HFF-Myc (cell line): Measurements from ENCODE around the gene MYO16.

Experiments
- DNase-seq: peaks from one replicate; pipeline ENCODE4 v3.0.0-alpha.2; 2011; ENCODE audit warnings: low read depth; ENCODE audit errors: extremely low read depth
- H3K4me3 ChIP-seq: replicated peaks from 2 replicates; pipeline ENCODE4 v1.5.1; 2011; ENCODE audit warnings: low read depth, mild to moderate bottlenecking, control low read depth, low read length
- TF ChIP-seq, protein P1 (sequence below): IDR thresholded peaks from 2 replicates; pipeline ENCODE4 v1.5.1; 2012; ENCODE audit warnings: mild to moderate bottlenecking, low read depth, low read length, control low read depth; ENCODE audit errors: missing control alignments

Gene MYO16

GRCh38 chr13:108828086-108828815 is 198.8 kb downstream of the MYO16 start:
- no peak for DNase-seq
- TF ChIP-seq, protein P1, sequence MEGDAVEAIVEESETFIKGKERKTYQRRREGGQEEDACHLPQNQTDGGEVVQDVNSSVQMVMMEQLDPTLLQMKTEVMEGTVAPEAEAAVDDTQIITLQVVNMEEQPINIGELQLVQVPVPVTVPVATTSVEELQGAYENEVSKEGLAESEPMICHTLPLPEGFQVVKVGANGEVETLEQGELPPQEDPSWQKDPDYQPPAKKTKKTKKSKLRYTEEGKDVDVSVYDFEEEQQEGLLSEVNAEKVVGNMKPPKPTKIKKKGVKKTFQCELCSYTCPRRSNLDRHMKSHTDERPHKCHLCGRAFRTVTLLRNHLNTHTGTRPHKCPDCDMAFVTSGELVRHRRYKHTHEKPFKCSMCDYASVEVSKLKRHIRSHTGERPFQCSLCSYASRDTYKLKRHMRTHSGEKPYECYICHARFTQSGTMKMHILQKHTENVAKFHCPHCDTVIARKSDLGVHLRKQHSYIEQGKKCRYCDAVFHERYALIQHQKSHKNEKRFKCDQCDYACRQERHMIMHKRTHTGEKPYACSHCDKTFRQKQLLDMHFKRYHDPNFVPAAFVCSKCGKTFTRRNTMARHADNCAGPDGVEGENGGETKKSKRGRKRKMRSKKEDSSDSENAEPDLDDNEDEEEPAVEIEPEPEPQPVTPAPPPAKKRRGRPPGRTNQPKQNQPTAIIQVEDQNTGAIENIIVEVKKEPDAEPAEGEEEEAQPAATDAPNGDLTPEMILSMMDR, result no peak
- no peak overlapping the region for H3K4me3 ChIP-seq

DNA sequence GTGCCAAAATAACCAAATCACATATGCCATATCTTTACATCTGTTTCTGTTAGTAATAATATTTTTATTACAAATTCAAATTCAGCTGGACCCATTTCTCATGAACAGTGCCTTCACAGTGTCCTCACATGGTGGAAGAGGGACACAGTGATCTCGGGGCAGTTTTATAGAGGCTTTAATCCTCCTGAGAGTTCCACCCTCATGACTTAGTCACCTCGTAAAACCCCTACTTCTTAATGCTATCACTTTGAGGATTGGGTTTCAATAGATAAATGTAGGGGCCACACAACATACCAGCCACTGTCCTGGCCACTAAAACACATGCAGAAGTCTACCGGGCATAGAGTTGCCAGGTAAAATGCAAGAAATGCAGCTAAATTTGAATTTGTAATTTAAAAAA is 201.5 kb downstream of the MYO16 start:
- H3K4me3 ChIP-seq, result no peak overlapping the region
- no peak for DNase-seq
- TF ChIP-seq, protein P1, result no peak

GRCh38 chr13:108833531-108833930 is 204.1 kb downstream of the MYO16 start:
- no peak overlapping the region for H3K4me3 ChIP-seq
- no peak for DNase-seq
- TF ChIP-seq, protein P1, result no peak

DNA sequence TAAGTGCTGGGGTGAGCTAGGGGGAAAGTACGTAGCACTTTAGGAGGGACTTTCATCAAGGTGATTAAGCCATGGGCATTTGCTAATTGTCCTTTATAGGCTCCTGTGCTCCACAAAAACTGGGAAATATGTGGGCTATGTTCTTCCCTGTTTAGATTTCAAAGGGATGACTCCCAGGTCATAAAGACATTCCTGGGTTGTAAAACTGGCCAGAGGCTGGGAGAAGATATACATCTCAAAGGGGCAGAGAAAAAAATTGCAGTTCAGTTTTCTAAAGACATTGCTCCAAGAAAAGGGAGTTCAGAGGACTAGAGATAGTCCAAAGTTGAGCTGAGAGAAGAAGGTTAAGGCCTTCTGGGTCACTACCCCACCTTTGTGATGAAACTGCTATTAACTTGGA is 204.8 kb downstream of the MYO16 start:
- no peak for DNase-seq
- TF ChIP-seq, protein P1, result no peak
- H3K4me3 ChIP-seq, result no peak overlapping the region

DNA sequence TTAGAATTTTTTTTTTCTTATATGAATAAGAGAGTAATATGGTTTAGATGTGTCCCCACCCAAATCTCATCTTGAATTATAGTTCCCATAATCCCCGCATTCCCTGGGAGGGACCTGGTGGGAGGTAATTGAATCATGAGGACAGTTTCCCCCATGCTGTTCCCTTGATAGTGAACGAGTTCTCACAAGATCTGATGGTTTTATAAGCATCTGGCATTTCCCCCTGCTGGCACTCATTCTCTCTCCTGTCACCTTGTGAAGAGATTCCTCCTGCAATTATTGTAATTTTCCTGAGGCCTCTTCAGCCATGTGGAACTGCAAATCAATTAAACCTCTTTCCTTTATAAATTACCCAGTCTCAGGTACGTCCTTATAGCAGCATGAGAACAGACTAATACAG is 205.7 kb downstream of the MYO16 start:
- no peak for DNase-seq
- TF ChIP-seq, protein P1, result no peak
- no peak overlapping the region for H3K4me3 ChIP-seq

GRCh38 chr13:108850691-108851090 is 221.3 kb downstream of the MYO16 start:
- DNase-seq, result no peak
- no peak overlapping the region for H3K4me3 ChIP-seq
- TF ChIP-seq, protein P1, result no peak

GRCh38 chr13:108851660-108852059 is 222.2 kb downstream of the MYO16 start:
- TF ChIP-seq, protein P1, result no peak
- no peak for DNase-seq
- H3K4me3 ChIP-seq, result no peak overlapping the region
